Astrocyte (in vitro differentiated cells and primary cell): ENCODE data around the gene FBXL4.

Source experiments
- EZH2 ChIP-seq: IDR thresholded peaks from 2 replicates; pipeline ENCODE4 v1.6.1; 2012; ENCODE audit warnings: mild to moderate bottlenecking, low read length, inconsistent platforms; ENCODE audit not compliant: insufficient read depth
- TF ChIP-seq, protein P1 (sequence below): IDR thresholded peaks from 2 replicates; pipeline ENCODE4 v1.5.1; 2011; ENCODE audit warnings: low read depth, mild to moderate bottlenecking, inconsistent platforms, low read length, moderate library complexity; ENCODE audit not compliant: insufficient read depth

DNA sequence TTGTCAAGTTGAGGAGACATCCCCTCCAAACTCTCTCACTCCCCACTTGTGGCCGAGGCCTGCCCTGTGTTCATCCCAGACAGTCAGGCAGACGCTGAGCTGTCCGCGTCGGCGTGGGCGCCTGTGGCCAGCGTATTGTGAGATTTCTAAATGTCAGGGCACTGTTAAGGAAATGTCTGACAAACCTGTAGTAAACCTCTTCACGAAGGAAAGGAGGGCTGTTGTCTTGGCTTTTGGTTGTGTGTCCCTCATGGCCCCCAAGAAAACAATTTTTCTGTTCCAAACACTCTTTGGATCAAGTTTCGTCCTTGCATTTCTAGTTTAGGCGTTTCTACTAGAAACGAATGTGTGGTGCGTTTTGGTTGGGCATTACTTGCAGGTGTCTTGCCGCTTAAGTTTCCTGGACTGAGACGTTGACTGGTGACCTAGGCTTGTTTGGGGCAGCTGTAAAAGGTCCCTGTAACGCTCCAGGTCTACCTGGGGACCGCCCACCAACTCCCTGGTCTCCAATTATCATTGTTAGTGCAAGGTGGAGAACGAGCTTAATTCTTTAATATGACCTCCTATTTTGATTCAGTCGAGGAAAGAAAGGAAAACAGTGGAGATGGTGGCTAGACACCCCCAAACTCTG lies 122.0 kb downstream of the FBXL4 start:
- TF ChIP-seq, protein P1, sequence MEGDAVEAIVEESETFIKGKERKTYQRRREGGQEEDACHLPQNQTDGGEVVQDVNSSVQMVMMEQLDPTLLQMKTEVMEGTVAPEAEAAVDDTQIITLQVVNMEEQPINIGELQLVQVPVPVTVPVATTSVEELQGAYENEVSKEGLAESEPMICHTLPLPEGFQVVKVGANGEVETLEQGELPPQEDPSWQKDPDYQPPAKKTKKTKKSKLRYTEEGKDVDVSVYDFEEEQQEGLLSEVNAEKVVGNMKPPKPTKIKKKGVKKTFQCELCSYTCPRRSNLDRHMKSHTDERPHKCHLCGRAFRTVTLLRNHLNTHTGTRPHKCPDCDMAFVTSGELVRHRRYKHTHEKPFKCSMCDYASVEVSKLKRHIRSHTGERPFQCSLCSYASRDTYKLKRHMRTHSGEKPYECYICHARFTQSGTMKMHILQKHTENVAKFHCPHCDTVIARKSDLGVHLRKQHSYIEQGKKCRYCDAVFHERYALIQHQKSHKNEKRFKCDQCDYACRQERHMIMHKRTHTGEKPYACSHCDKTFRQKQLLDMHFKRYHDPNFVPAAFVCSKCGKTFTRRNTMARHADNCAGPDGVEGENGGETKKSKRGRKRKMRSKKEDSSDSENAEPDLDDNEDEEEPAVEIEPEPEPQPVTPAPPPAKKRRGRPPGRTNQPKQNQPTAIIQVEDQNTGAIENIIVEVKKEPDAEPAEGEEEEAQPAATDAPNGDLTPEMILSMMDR, result no peak
- no peak for TF ChIP-seq EZH2
